ENCODE results near the gene PLEKHH2.

- TF ChIP-seq CTCF (conservative IDR thresholded peaks at IDR 0.05): no peak
- TF ChIP-seq ZFX (IDR thresholded peaks at IDR 0.05): no peak
Observed at GRCh38 chr2:43622931-43623451, 14.1 kb upstream of the PLEKHH2 start.

All from C4-2B (cell line).